Measurements from ENCODE around the gene KCTD11. TPM values are rescaled to one million over a fixed set of nuclear protein-coding genes. Genes with fewer than 3 reads are reported as not detected.

The KCTD11 gene
- polyA plus RNA-seq, 3 donors: 3.4 to 5.6 (median 3.6) TPM

DNA sequence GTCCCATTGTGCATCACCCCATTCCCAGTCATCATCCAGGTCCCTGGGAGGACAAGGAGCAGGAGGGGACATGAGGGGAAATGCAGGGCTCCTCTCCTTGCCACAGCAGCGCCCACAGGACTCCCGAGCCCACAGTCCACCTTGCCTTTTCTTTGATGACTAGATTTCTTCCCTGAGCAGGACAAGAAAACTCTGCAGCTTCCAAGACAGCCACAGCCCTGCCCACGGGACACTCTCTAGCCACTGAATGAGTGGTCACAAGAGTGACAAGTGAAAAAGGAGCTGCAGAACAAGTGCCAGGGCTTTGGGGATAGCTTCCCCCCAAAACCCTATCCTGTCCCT, 27.6 kb upstream of the KCTD11 start:
- H3K9ac ChIP-seq (ENCODE audit: insufficient read depth, low read length, poor library complexity, severe bottlenecking): no peak overlapping the region
- peaks cover 60 to 71% of the 10 kb centered on the region in 2 donors for H3K36me3 ChIP-seq (replicated peaks in 1 of 2; ENCODE audit: control insufficient read depth in 1 of 2, insufficient read depth in 2 of 2, low read length in 2 of 2)

DNA sequence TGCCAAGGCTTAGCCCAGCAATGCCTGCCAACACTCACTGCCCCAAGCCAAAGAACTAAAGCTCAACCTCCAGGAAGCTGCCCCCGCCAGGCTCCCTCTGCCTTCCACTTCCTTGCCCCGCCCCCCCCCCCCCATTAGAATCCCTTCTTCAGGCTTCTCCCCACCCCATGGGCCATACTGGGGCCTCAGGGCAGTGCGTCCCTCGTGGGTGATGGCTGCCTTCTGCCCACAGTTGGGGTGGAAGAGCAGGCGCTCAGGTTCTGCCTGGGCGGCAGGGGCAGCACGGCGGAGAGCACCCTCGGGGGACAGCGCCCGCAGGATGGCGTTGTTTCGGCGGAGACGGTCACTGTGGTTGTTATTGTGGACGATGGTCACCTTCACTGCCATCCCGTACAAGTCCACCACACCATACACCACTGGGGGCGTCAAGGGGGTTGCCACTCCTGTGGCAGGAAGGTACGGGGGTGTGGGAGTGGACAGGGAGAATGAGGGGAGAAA, 26.9 kb upstream of the KCTD11 start:
- Mint-ChIP-seq H3K4me1 (peaks cover 16% of the 10 kb centered on the region), H3K4me3 (no peak overlapping the region), H3K36me3 (peaks cover 48 to 70% of the 10 kb centered on the region in 2 donors), H3K27me3 (ENCODE audit: low read depth in 3 of 3) (peaks cover 0 to 2% (median 0%) of the 10 kb centered on the region in 3 donors), H3K9me3 (no peaks in the 10 kb centered on the region), H3K27ac (peak overlapping the region in 1 of 7 donors; percentile 78)
- Histone ChIP-seq H2AFZ (ENCODE audit: insufficient read depth, low read depth, low read length, poor library complexity, severe bottlenecking) (no peak overlapping the region), H4K20me1 (ENCODE audit: insufficient read depth, low read length) (peaks cover 7% of the 10 kb centered on the region), H3K79me2 (ENCODE audit: insufficient read depth, low read length) (peaks cover 18% of the 10 kb centered on the region), H3K36me3 (replicated peaks in 1 of 2; ENCODE audit: control insufficient read depth in 1 of 2, insufficient read depth in 2 of 2, low read length in 2 of 2) (peaks cover 59 to 67% of the 10 kb centered on the region in 2 donors), H3K9me3 (replicated peaks in 1 of 2; ENCODE audit: control insufficient read depth in 1 of 2, insufficient read depth in 1 of 2, low read length in 2 of 2) (no peaks in the 10 kb centered on the region), H3K9ac (ENCODE audit: insufficient read depth, low read length, poor library complexity, severe bottlenecking) (no peak overlapping the region), H3K27me3 (ENCODE audit: control insufficient read depth in 2 of 2, insufficient read depth in 2 of 2, low read length in 2 of 2) (no peaks in the 10 kb centered on the region), H3K4me1 (ENCODE audit: control insufficient read depth in 1 of 2, insufficient read depth in 2 of 2, low read length in 2 of 2) (peaks cover 16 to 18% of the 10 kb centered on the region in 2 donors), H3K27ac (ENCODE audit: low read depth in 1 of 2, low read length in 2 of 2) (no peak overlapping the region), H3K4me3 (replicated peaks in 1 of 3; ENCODE audit: low read depth in 2 of 3, low read length in 3 of 3) (no peak overlapping the region), H3K4me2 (replicated peaks; ENCODE audit: extremely low read depth, low read length, poor library complexity, severe bottlenecking) (no peak overlapping the region)
- TF ChIP-seq, protein P1, sequence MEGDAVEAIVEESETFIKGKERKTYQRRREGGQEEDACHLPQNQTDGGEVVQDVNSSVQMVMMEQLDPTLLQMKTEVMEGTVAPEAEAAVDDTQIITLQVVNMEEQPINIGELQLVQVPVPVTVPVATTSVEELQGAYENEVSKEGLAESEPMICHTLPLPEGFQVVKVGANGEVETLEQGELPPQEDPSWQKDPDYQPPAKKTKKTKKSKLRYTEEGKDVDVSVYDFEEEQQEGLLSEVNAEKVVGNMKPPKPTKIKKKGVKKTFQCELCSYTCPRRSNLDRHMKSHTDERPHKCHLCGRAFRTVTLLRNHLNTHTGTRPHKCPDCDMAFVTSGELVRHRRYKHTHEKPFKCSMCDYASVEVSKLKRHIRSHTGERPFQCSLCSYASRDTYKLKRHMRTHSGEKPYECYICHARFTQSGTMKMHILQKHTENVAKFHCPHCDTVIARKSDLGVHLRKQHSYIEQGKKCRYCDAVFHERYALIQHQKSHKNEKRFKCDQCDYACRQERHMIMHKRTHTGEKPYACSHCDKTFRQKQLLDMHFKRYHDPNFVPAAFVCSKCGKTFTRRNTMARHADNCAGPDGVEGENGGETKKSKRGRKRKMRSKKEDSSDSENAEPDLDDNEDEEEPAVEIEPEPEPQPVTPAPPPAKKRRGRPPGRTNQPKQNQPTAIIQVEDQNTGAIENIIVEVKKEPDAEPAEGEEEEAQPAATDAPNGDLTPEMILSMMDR (IDR thresholded peaks at IDR 0.05): no peak
- intact Hi-C loops (cut with micrococcal nuclease): loop anchor here in 1 of 2 donors (10.0 kb wide), 1 partner anchor 250 kb away; the partner anchor contains the start of gene CD68
- no peak for DNase-seq
- 96% methylated on average over 8 of the region's 19 CpGs for WGBS (ENCODE audit: insufficient coverage)

More for the DNA sequence above, 27.6 kb upstream of the KCTD11 start:
- Histone ChIP-seq H3K27me3 (ENCODE audit: control insufficient read depth in 2 of 2, insufficient read depth in 2 of 2, low read length in 2 of 2) (no peaks in the 10 kb centered on the region), H3K9me3 (replicated peaks in 1 of 2; ENCODE audit: control insufficient read depth in 1 of 2, insufficient read depth in 1 of 2, low read length in 2 of 2) (no peaks in the 10 kb centered on the region), H3K4me3 (replicated peaks in 1 of 3; ENCODE audit: low read depth in 2 of 3, low read length in 3 of 3) (no peak overlapping the region), H3K4me2 (replicated peaks; ENCODE audit: extremely low read depth, low read length, poor library complexity, severe bottlenecking) (no peak overlapping the region), H3K27ac (ENCODE audit: low read depth in 1 of 2, low read length in 2 of 2) (no peak overlapping the region), H3K4me1 (ENCODE audit: control insufficient read depth in 1 of 2, insufficient read depth in 2 of 2, low read length in 2 of 2) (peaks cover 12 to 14% of the 10 kb centered on the region in 2 donors), H4K20me1 (ENCODE audit: insufficient read depth, low read length) (peaks cover 7% of the 10 kb centered on the region), H3K79me2 (ENCODE audit: insufficient read depth, low read length) (peaks cover 18% of the 10 kb centered on the region), H2AFZ (ENCODE audit: insufficient read depth, low read depth, low read length, poor library complexity, severe bottlenecking) (no peak overlapping the region)
- H3K4me1 Mint-ChIP-seq: peaks cover 12% of the 10 kb centered on the region
- no peak overlapping the region for H3K4me3 Mint-ChIP-seq
- H3K27me3 Mint-ChIP-seq (ENCODE audit: low read depth in 3 of 3): peaks cover 0 to 2% (median 0%) of the 10 kb centered on the region in 3 donors
- no peaks in the 10 kb centered on the region for H3K9me3 Mint-ChIP-seq
- WGBS (ENCODE audit: insufficient coverage): 80% methylated on average over 1 of the region's 3 CpGs
- TF ChIP-seq, protein P1 (IDR thresholded peaks at IDR 0.05): peak; percentile 63
- no peak for DNase-seq
- no peak overlapping the region for H3K27ac Mint-ChIP-seq
- intact Hi-C loops (cut with micrococcal nuclease): loop anchor here in 1 of 2 donors (10.0 kb wide), 1 partner anchor 250 kb away; the partner anchor contains the start of gene CD68
- H3K36me3 Mint-ChIP-seq: peaks cover 48 to 77% of the 10 kb centered on the region in 2 donors
